GM23338 (cell line): ENCODE results near the gene UNKL. TPM values are rescaled to one million over a fixed set of nuclear protein-coding genes. Genes with fewer than 3 reads are reported as not detected.

ENCODE experiments used
- ATAC-seq: fragments of 200-7000 bp; cut with Tn5 transposase; 3 replicates; pipeline ENCODE4 v1.9.1; 2020
- DNase-seq: peaks from one replicate; pipeline ENCODE4 v3.0.0-alpha.2; 2015; ENCODE audit warnings: low spot score
- H2AFZ ChIP-seq: fragments of 200-600 bp; sonication (generic); 2 replicates; pipeline ENCODE4 v1.8.0; 2016; ENCODE audit warnings: antibody characterized with exemption, mild to moderate bottlenecking, moderate library complexity
- H3F3A ChIP-seq: fragments of 200-600 bp; sonication (generic); replicated peaks from 2 replicates; pipeline ENCODE4 v1.8.0; 2017; ENCODE audit warnings: antibody characterized with exemption, mixed run types, low read depth
- H3K27ac ChIP-seq: fragments of 200-600 bp; sonication (generic); 2 replicates; pipeline ENCODE4 v1.6.1; 2016; ENCODE audit warnings: low read depth
- H3K27me3 ChIP-seq: fragments of 200-600 bp; sonication (generic); 2 replicates; pipeline ENCODE4 v1.8.0; 2016; ENCODE audit warnings: mild to moderate bottlenecking, mixed run types, moderate library complexity; ENCODE audit not compliant: insufficient read depth
- H3K36me3 ChIP-seq: fragments of 200-600 bp; sonication (generic); 2 replicates; pipeline ENCODE4 v1.8.0; 2016; ENCODE audit warnings: mild to moderate bottlenecking; ENCODE audit not compliant: insufficient read depth
- H3K4me1 ChIP-seq: fragments of 200-600 bp; sonication (generic); 2 replicates; pipeline ENCODE4 v1.8.0; 2016; ENCODE audit warnings: mild to moderate bottlenecking, moderate library complexity; ENCODE audit not compliant: insufficient read depth
- H3K4me2 ChIP-seq: fragments of 200-600 bp; sonication (generic); 2 replicates; pipeline ENCODE4 v1.7.1; 2017; ENCODE audit warnings: mixed run types
- H3K4me3 ChIP-seq: fragments of 200-600 bp; sonication (generic); 2 replicates; pipeline ENCODE4 v1.6.1; 2016; ENCODE audit warnings: mixed run types
- H3K79me2 ChIP-seq: fragments of 200-600 bp; sonication (generic); replicated peaks from 2 replicates; pipeline ENCODE4 v1.8.0; 2017; ENCODE audit warnings: mild to moderate bottlenecking; ENCODE audit not compliant: insufficient read depth
- H3K9me2 ChIP-seq: fragments of 200-600 bp; sonication (generic); 2 replicates; pipeline ENCODE4 v1.8.0; 2017; ENCODE audit not compliant: insufficient read depth
- H4K20me1 ChIP-seq: fragments of 200-600 bp; sonication (generic); replicated peaks from 2 replicates; pipeline ENCODE4 v1.8.0; 2017; ENCODE audit warnings: mild to moderate bottlenecking; ENCODE audit not compliant: insufficient read depth
- H3K27ac Mint-ChIP-seq: 2 replicates; pipeline ENCODE4 v1.8.0; 2020; ENCODE audit warnings: inconsistent platforms, mild to moderate bottlenecking, moderate library complexity, mixed read lengths
- H3K27me3 Mint-ChIP-seq: 3 replicates; pipeline ENCODE4 v1.8.0; 2022; ENCODE audit warnings: low read depth, mild to moderate bottlenecking, moderate library complexity, mixed read lengths, inconsistent platforms; ENCODE audit not compliant: insufficient read depth, poor library complexity
- H3K36me3 Mint-ChIP-seq: 3 replicates; pipeline ENCODE4 v1.8.0; 2021; ENCODE audit warnings: low read depth, mild to moderate bottlenecking, inconsistent platforms, moderate library complexity, mixed read lengths
- H3K4me1 Mint-ChIP-seq: 3 replicates; pipeline ENCODE4 v1.8.0; 2020; ENCODE audit warnings: mild to moderate bottlenecking, inconsistent platforms, mixed read lengths
- H3K4me3 Mint-ChIP-seq: 3 replicates; pipeline ENCODE4 v1.8.0; 2021; ENCODE audit warnings: moderate library complexity, mild to moderate bottlenecking, inconsistent platforms, mixed read lengths
- H3K9me3 Mint-ChIP-seq: 3 replicates; pipeline ENCODE4 v1.8.0; 2020; ENCODE audit warnings: moderate library complexity, mild to moderate bottlenecking, inconsistent platforms, mixed read lengths
- CREB1 ChIP-seq: fragments of 250-450 bp; sonication (Bioruptor Pico); IDR thresholded peaks from 2 replicates; pipeline ENCODE4 v1.5.0; 2020; ENCODE audit warnings: low read depth, mild to moderate bottlenecking, moderate library complexity
- CTCF ChIP-seq, 2 experiments: fragments of 200-600 bp in 1 of 2; sonication (generic) in 1 of 2; conservative IDR thresholded peaks; 2 replicates each; pipeline versions ENCODE4 v1.5.1 to v1.6.1; 2016 to 2017; ENCODE audit warnings: antibody characterized with exemption in 2 of 2, low read depth in 2 of 2, mild to moderate bottlenecking in 2 of 2, moderate library complexity in 1 of 2
- ETS1 ChIP-seq: IDR thresholded peaks from 2 replicates; pipeline ENCODE4 v1.6.1; 2016; ENCODE audit warnings: antibody characterized with exemption
- EZH2 ChIP-seq: fragments of 200-600 bp; sonication (generic); IDR thresholded peaks from one replicate; pipeline ENCODE4 v1.8.0; 2017; ENCODE audit warnings: antibody characterized with exemption, mild to moderate bottlenecking, low read depth; ENCODE audit not compliant: unreplicated experiment
- EZH2phosphoT487 ChIP-seq: fragments of 200-600 bp; sonication (generic); IDR thresholded peaks from one replicate; pipeline ENCODE4 v1.8.1; 2018; ENCODE audit warnings: antibody characterized with exemption; ENCODE audit not compliant: unreplicated experiment
- JUNB ChIP-seq: IDR thresholded peaks from one replicate; pipeline ENCODE4 v1.6.1; 2016; ENCODE audit warnings: antibody characterized with exemption; ENCODE audit not compliant: unreplicated experiment
- NANOG ChIP-seq: IDR thresholded peaks from 2 replicates; pipeline ENCODE4 v1.6.1; 2016; ENCODE audit warnings: antibody characterized with exemption, borderline replicate concordance
- POLR2AphosphoS5 ChIP-seq: IDR thresholded peaks from 2 replicates; pipeline ENCODE4 v1.6.1; 2016; ENCODE audit warnings: antibody characterized with exemption, low read depth
- REST ChIP-seq: IDR thresholded peaks from one replicate; pipeline ENCODE4 v1.6.1; 2018; ENCODE audit warnings: antibody characterized with exemption; ENCODE audit not compliant: unreplicated experiment
- STAT1 ChIP-seq: IDR thresholded peaks from one replicate; pipeline ENCODE4 v1.6.1; 2016; ENCODE audit warnings: antibody characterized with exemption; ENCODE audit not compliant: unreplicated experiment
- ZNF114 ChIP-seq: fragments of 250-450 bp; sonication (Bioruptor Pico); IDR thresholded peaks from 2 replicates; pipeline ENCODE4 v1.5.0; 2020; ENCODE audit warnings: mild to moderate bottlenecking, moderate library complexity
- ZNF331 ChIP-seq: fragments of 250-450 bp; sonication (Bioruptor Pico); IDR thresholded peaks from 2 replicates; pipeline ENCODE4 v1.5.0; 2020; ENCODE audit warnings: low read depth, mild to moderate bottlenecking, moderate library complexity
- ZNF462 ChIP-seq: fragments of 250-450 bp; sonication (Bioruptor Pico); IDR thresholded peaks from 2 replicates; pipeline ENCODE4 v1.5.0; 2020; ENCODE audit warnings: mild to moderate bottlenecking, moderate library complexity
- polyA plus RNA-seq: library from polyadenylated mRNA; unstranded; fragments of >200 nt; fragmentation: Nextera tagmentation; extraction: Ambion mirVana; gene quantifications from 2 replicates; pipeline ENCODE4 v1.2.1, GENCODE V29; 2016
- total RNA-seq: library from RNA; depleted of rRNA; stranded (reverse); fragments of >200 nt; shearing (Covaris generic); gene quantifications from 2 replicates; pipeline ENCODE4 v1.2.3, GENCODE V29; 2014

UNKL gene
- total and polyA plus RNA-seq, 2 experiments from 2014 or later, result 16.7 to 28.7 TPM

GRCh38 chr16:1341495-1342420 is 72.7 kb downstream of the UNKL start:
- H3K27ac ChIP-seq, result no peak overlapping the region
- no peaks in the 10 kb centered on the region for H3K79me2 ChIP-seq

More at GRCh38 chr16:1341495-1342420, 72.7 kb downstream of the UNKL start:
- Histone ChIP-seq H3K4me2 (no peak overlapping the region), H2AFZ (no peak overlapping the region), H3K9me2 (no peaks in the 10 kb centered on the region), H4K20me1 (no peaks in the 10 kb centered on the region), H3K36me3 (no peaks in the 10 kb centered on the region), H3K27me3 (no peaks in the 10 kb centered on the region), H3F3A (no peaks in the 10 kb centered on the region), H3K4me1 (no peaks in the 10 kb centered on the region; the same call in 1 of the 2 replicates), H3K4me3 (no peak overlapping the region)
- H3K27me3 Mint-ChIP-seq, result peaks cover 18% of the 10 kb centered on the region
- H3K27ac Mint-ChIP-seq, result no peak overlapping the region
- DNase-seq (no peak), ATAC-seq (no peak)
- H3K4me3 Mint-ChIP-seq, result no peak overlapping the region
- no peak for TF ChIP-seq STAT1
- TF ChIP-seq ETS1, result no peak
- no peak for TF ChIP-seq REST
- no peak for TF ChIP-seq POLR2AphosphoS5
- TF ChIP-seq JUNB, result no peak
- TF ChIP-seq ZNF114 (CRISPR knock-in tag), result no peak
- TF ChIP-seq CREB1 (CRISPR knock-in tag), result no peak
- TF ChIP-seq NANOG, result no peak
- no peak for TF ChIP-seq ZNF462 (CRISPR knock-in tag)
- TF ChIP-seq EZH2phosphoT487, result no peak
- TF ChIP-seq CTCF (conservative IDR thresholded peaks at IDR 0.05; ENCODE audit: low read depth in 2 of 2), result no peak
- TF ChIP-seq EZH2, result no peak
- TF ChIP-seq ZNF331, result no peak
- H3K4me1 Mint-ChIP-seq, result peaks cover 6% of the 10 kb centered on the region; the same call in 2 of the 3 replicates
- H3K36me3 Mint-ChIP-seq, result no peaks in the 10 kb centered on the region
- no peaks in the 10 kb centered on the region for H3K9me3 Mint-ChIP-seq
